HepG2 (cell line): Measurements from ENCODE around the gene FGGY. TPM values are rescaled to one million over a fixed set of nuclear protein-coding genes. Genes with fewer than 3 reads are reported as not detected.

Experiments used
- ATAC-seq: fragments of 200-7000 bp; cut with Tn5 transposase; 3 replicates; pipeline ENCODE4 v1.9.1; 2020; ENCODE audit warnings: mild to moderate bottlenecking, moderate library complexity
- BruUV-seq: library from RNA; stranded (reverse); fragments of 400-500 nt; replicated peaks from 2 replicates; lab custom pipeline; 2021; lab: Mats Ljungman, UMichigan
- CTCF ChIA-PET: fragments of 300-600 bp; formaldehyde crosslinking; extraction: SDS; loops from one replicate; lab custom pipeline; 2021; ENCODE audit warnings: low total read pairs, inconsistent platforms, low intra/inter-chr PET ratio; lab: Yijun Ruan, JAX
- POLR2A ChIA-PET: fragments of 350-600 bp; sonication (Branson Sonifier 250); formaldehyde crosslinking; loops from one replicate; lab custom pipeline; 2020; ENCODE audit warnings: antibody characterized with exemption, inconsistent platforms; lab: Yijun Ruan, JAX
- DNase-seq: peaks from one replicate; pipeline ENCODE4 v3.0.0-alpha.2; 2015; ENCODE audit warnings: low spot score
- FAIRE-seq: peaks from 3 replicates; lab custom pipeline; 2011; peaks lifted over from hg19 to GRCh38; lab: Jason Lieb, UNC
- H2AFZ ChIP-seq: one replicate; pipeline ENCODE4 v1.6.1; 2011; ENCODE audit warnings: low read length, inconsistent platforms
- H3K27ac ChIP-seq: fragments of 300-600 bp; 3 replicates; pipeline ENCODE4 v1.8.0; 2011; ENCODE audit warnings: mixed run types, mild to moderate bottlenecking, mixed read lengths, low read length, inconsistent platforms; ENCODE audit not compliant: insufficient read depth; ENCODE audit errors: extremely low read length
- H3K27me3 ChIP-seq, 2 experiments: fragments of 200-600 bp in 1 of 2; 2 replicates in 1 of 2; 3 replicates in 1 of 2; pipeline versions ENCODE4 v1.6.0 to v1.8.0; 2011; ENCODE audit warnings: low read length in 2 of 2, mild to moderate bottlenecking in 2 of 2, moderate library complexity in 2 of 2, inconsistent platforms in 1 of 2; ENCODE audit not compliant: insufficient read depth in 2 of 2, control insufficient read depth in 1 of 2
- H3K36me3 ChIP-seq, 2 experiments: fragments of 200-600 bp in 1 of 2; replicated peaks in 1 of 2; 2 replicates in 1 of 2; 3 replicates in 1 of 2; pipeline versions ENCODE4 v1.5.1 to v1.8.0; 2011; ENCODE audit warnings: low read length in 2 of 2, inconsistent platforms in 1 of 2; ENCODE audit not compliant: insufficient read depth in 2 of 2, control insufficient read depth in 1 of 2
- H3K4me1 ChIP-seq: 2 replicates; pipeline ENCODE4 v1.5.1; 2012; ENCODE audit warnings: low read length, inconsistent platforms; ENCODE audit not compliant: insufficient read depth
- H3K4me2 ChIP-seq: 2 replicates; pipeline ENCODE4 v1.6.0; 2011; ENCODE audit warnings: low read depth, low read length, inconsistent platforms
- H3K4me3 ChIP-seq, 3 experiments: fragments of 200-600 bp in 1 of 3; sonication (generic), shearing (Covaris generic) in 1 of 3; replicated peaks in 1 of 3; 2 replicates each; pipeline ENCODE4 v1.5.1; 2011 to 2016; ENCODE audit warnings: low read length in 3 of 3, inconsistent platforms in 2 of 3, low read depth in 2 of 3, mild to moderate bottlenecking in 2 of 3, control low read depth in 1 of 3, mixed read lengths in 1 of 3; ENCODE audit not compliant: insufficient read depth in 1 of 3
- H3K79me2 ChIP-seq: one replicate; pipeline ENCODE4 v1.6.1; 2011; ENCODE audit warnings: low read length, inconsistent platforms; ENCODE audit not compliant: insufficient read depth
- H3K9ac ChIP-seq: 2 replicates; pipeline ENCODE4 v1.6.0; 2011; ENCODE audit warnings: mild to moderate bottlenecking, low read depth, low read length, inconsistent platforms; ENCODE audit not compliant: insufficient read depth
- H3K9me3 ChIP-seq: 2 replicates; pipeline ENCODE4 v1.5.1; 2012; ENCODE audit warnings: mild to moderate bottlenecking, low read length
- H4K20me1 ChIP-seq: 2 replicates; pipeline ENCODE4 v1.6.0; 2011; ENCODE audit warnings: inconsistent platforms, mild to moderate bottlenecking, low read length, moderate library complexity; ENCODE audit not compliant: insufficient read depth
- CBX2 ChIP-seq, 2 experiments: fragments of 200-600 bp in 1 of 2; sonication (generic); formaldehyde crosslinking in 1 of 2; IDR thresholded peaks; 2 replicates each; pipeline versions ENCODE4 v1.7.0 to v1.8.1; 2018 to 2022; ENCODE audit warnings: low read depth in 2 of 2, low read length in 1 of 2, mild to moderate bottlenecking in 1 of 2, missing genetic modification reagents in 1 of 2
- HOXA3 ChIP-seq: sonication (generic); formaldehyde crosslinking; IDR thresholded peaks from 2 replicates; pipeline ENCODE4 v1.5.0; 2020; ENCODE audit warnings: missing genetic modification reagents
- ZFP41 ChIP-seq: sonication (generic); formaldehyde crosslinking; IDR thresholded peaks from 2 replicates; pipeline ENCODE4 v1.4.0; 2020; ENCODE audit warnings: mild to moderate bottlenecking, missing genetic modification reagents, borderline replicate concordance
- ZSCAN20 ChIP-seq: sonication (generic); formaldehyde crosslinking; IDR thresholded peaks from 2 replicates; pipeline ENCODE4 v1.4.0; 2020; ENCODE audit warnings: missing genetic modification reagents, mild to moderate bottlenecking, borderline replicate concordance
- ZSCAN21 ChIP-seq: sonication (generic); formaldehyde crosslinking; IDR thresholded peaks from 2 replicates; pipeline ENCODE4 v1.8.0; 2022; ENCODE audit warnings: mild to moderate bottlenecking, missing genetic modification reagents, moderate library complexity, borderline replicate concordance
- WGBS: methylation state at CpG from one replicate; pipeline ENCODE4 v1.1.6; 2017; ENCODE audit warnings: low lambda C conversion rate; 5-methylcytosine and 5-hydroxymethylcytosine counted together
- in situ Hi-C: cut with HindIII; loops from 2 replicates; pipeline ENCODE4 v1.10.0; 2017; ENCODE audit warnings: low pct_unique_long_range_greater_than_20kb; ENCODE audit not compliant: extremely low pct_ligation_motif_present
- intact Hi-C: fragments of 100-400 bp; cut with micrococcal nuclease; formaldehyde crosslinking; loops from one replicate; pipeline ENCODE4 v1.10.0; 2022; ENCODE audit not compliant: unreplicated experiment
- polyA plus RNA-seq, 8 experiments: library from polyadenylated mRNA; depleted of rRNA in 3 of 8; stranded (reverse) in 7 of 8; unstranded in 1 of 8; fragments of >200 nt; fragmentation: Illumina TruSeq in 4 of 8; extraction: Trizol in 4 of 8; gene quantifications; 2 replicates each; pipeline versions ENCODE4 v1.2.1 to v1.2.3, GENCODE V29; 2011 to 2016; ENCODE audit warnings: low read depth in 4 of 8, missing spikeins in 1 of 8, mixed read lengths in 1 of 8; ENCODE audit not compliant: insufficient read depth in 1 of 8
- total RNA-seq, 5 experiments: library from RNA; depleted of rRNA; stranded (reverse); fragments of >200 nt; fragmentation: Illumina TruSeq; extraction: Trizol; gene quantifications; 2 replicates each; pipeline ENCODE4 v1.2.3, GENCODE V29; 2016; ENCODE audit warnings: low read depth in 1 of 5
- TF ChIP-seq, protein P1 (sequence below): sonication (generic); formaldehyde crosslinking; IDR thresholded peaks from 2 replicates; pipeline ENCODE4 v1.8.0; 2022; ENCODE audit warnings: missing genetic modification reagents, mild to moderate bottlenecking, inconsistent platforms, borderline replicate concordance
- TF ChIP-seq, protein P2 (sequence below): sonication (generic); formaldehyde crosslinking; IDR thresholded peaks from 2 replicates; pipeline ENCODE4 v1.5.0; 2020; ENCODE audit warnings: mild to moderate bottlenecking, missing genetic modification reagents
- TF ChIP-seq, protein P3 (sequence below): IDR thresholded peaks from 2 replicates; pipeline ENCODE4 v1.6.1; 2018; ENCODE audit warnings: missing genetic modification reagents

FGGY gene
- total and polyA plus RNA-seq, 2 of the 13 experiments (the other 11 are each of a cell fraction or from before 2014, with no cell fraction given), result 15.7 to 27.5 TPM

DNA sequence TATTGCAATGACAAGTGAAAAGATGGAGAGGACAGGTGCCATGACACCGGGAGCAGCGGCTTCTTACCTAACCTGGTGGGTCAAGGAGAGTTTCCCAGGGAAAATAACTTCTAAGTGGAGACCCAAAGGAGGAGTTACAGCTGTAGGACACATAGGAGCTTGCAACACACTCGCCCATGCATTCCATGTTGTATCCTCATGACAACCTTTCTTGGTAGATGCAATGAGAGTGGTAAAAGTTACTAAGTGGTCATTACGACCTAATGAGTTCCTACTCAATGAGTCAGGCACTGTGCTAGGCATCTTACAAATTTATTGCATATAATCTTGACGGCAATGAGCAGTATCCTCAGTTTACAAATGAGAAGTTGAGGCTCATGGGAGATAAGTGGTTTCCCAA lies 398.4 kb downstream of the FGGY start:
- TF ChIP-seq, protein P1, sequence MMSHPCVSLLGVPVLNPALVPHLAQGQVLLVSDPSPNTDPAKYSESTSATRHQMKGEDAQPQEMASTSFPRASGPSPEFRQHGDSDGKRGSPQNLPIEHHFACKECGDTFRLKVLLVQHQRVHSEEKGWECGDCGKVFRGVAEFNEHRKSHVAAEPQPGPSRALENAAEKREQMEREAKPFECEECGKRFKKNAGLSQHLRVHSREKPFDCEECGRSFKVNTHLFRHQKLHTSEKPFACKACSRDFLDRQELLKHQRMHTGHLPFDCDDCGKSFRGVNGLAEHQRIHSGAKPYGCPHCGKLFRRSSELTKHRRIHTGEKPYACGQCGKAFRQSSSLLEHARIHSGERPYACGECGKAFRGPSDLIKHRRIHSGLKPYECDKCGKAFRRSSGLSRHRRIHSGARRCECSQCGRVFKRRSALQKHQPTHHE, result no peak
- no peak for TF ChIP-seq HOXA3 (CRISPR knock-in tag)
- no peak for TF ChIP-seq ZFP41
- 0 out of 2 replicates have a peak, but pooled peaks have one; percentile 28 for TF ChIP-seq ZSCAN20 (CRISPR knock-in tag)
- TF ChIP-seq ZSCAN21 (CRISPR knock-in tag), result no peak
- TF ChIP-seq, protein P2, sequence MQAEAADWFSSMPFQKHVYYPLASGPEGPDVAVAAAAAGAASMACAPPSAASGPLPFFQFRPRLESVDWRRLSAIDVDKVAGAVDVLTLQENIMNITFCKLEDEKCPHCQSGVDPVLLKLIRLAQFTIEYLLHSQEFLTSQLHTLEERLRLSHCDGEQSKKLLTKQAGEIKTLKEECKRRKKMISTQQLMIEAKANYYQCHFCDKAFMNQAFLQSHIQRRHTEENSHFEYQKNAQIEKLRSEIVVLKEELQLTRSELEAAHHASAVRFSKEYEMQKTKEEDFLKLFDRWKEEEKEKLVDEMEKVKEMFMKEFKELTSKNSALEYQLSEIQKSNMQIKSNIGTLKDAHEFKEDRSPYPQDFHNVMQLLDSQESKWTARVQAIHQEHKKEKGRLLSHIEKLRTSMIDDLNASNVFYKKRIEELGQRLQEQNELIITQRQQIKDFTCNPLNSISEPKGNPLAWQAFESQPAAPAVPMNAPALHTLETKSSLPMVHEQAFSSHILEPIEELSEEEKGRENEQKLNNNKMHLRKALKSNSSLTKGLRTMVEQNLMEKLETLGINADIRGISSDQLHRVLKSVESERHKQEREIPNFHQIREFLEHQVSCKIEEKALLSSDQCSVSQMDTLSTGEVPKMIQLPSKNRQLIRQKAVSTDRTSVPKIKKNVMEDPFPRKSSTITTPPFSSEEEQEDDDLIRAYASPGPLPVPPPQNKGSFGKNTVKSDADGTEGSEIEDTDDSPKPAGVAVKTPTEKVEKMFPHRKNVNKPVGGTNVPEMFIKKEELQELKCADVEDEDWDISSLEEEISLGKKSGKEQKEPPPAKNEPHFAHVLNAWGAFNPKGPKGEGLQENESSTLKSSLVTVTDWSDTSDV (CRISPR knock-in tag), result no peak
- TF ChIP-seq, protein P3, sequence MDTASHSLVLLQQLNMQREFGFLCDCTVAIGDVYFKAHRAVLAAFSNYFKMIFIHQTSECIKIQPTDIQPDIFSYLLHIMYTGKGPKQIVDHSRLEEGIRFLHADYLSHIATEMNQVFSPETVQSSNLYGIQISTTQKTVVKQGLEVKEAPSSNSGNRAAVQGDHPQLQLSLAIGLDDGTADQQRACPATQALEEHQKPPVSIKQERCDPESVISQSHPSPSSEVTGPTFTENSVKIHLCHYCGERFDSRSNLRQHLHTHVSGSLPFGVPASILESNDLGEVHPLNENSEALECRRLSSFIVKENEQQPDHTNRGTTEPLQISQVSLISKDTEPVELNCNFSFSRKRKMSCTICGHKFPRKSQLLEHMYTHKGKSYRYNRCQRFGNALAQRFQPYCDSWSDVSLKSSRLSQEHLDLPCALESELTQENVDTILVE, result no peak
- no peak for TF ChIP-seq CBX2 (IDR thresholded peaks at IDR 0.05; ENCODE audit: low read depth, low read length)
- TF ChIP-seq CBX2 (CRISPR knock-in tag; IDR thresholded peaks at IDR 0.05; ENCODE audit: low read depth), result no peak
- TF ChIP-seq, all 625 proteins: peak for 1
- CTCF ChIA-PET, result no interaction called here
- H3K27ac ChIP-seq, result no peak overlapping the region
- no peak for DNase-seq
- 91% methylated on average over 5 of the region's 5 CpGs for WGBS
- no peak overlapping the region for H3K9ac ChIP-seq
- peaks cover 43% of the 10 kb centered on the region for H3K4me1 ChIP-seq
- FAIRE-seq, result no peak
- ATAC-seq, result no peak
- no peaks in the 10 kb centered on the region for H3K9me3 ChIP-seq
- POLR2A ChIA-PET, result no interaction called here
- no TSS peak for BruUV-seq
- intact Hi-C loops (loop anchor here (10.0 kb wide), 1 partner anchor 910 kb away; the partner anchor contains the start of gene JUN), in situ Hi-C loops (loop anchor here (10.0 kb wide), 1 partner anchor 400 kb away; the partner anchor contains the start of gene FGGY)
- no peaks in the 10 kb centered on the region for H3K79me2 ChIP-seq
- H2AFZ ChIP-seq, result no peak overlapping the region
- no peaks in the 10 kb centered on the region for H3K27me3 ChIP-seq
- no peaks in the 10 kb centered on the region for H4K20me1 ChIP-seq
- no peak overlapping the region for H3K4me3 ChIP-seq
- no peak overlapping the region for H3K4me2 ChIP-seq
- H3K36me3 ChIP-seq, result no peaks in the 10 kb centered on the region
